Stimulated activated naive CD8-positive, alpha-beta T cell treated with anti-CD3 and anti-CD28 coated beads, Interleukin-15, Interleukin-2, amounts not matched to agents 100 U/mL and 50 U/mL, for 24 hours (primary cell): Measurements from ENCODE around the gene ING3.

Experiments
- ATAC-seq: fragments of 150-1000 bp; cut with Tn5 transposase; one replicate; pipeline ENCODE4 v1.10.0; 2021
- DNase-seq: peaks from one replicate; pipeline ENCODE4 v3.0.0; 2021

ING3 gene

GRCh38 chr7:120989257-120990220 lies 39.0 kb downstream of the ING3 start:
- ATAC-seq (no peak), DNase-seq (no peak)

- ATAC-seq = no peak
Measured at GRCh38 chr7:120990468-120991118, 40.0 kb downstream of the ING3 start.

GRCh38 chr7:120991161-120991560 lies 40.6 kb downstream of the ING3 start:
- no peak for ATAC-seq
- no peak for DNase-seq

More at GRCh38 chr7:120990468-120991118, 40.0 kb downstream of the ING3 start:
- no peak for DNase-seq

- no peak for ATAC-seq
- DNase-seq = no peak
Measured at GRCh38 chr7:120991581-120991980, 41.0 kb downstream of the ING3 start.

GRCh38 chr7:120992272-120992964 lies 41.8 kb downstream of the ING3 start:
- ATAC-seq = no peak
- no peak for DNase-seq

- ATAC-seq = no peak
- DNase-seq = no peak
Measured at GRCh38 chr7:120992965-120993494, 42.5 kb downstream of the ING3 start.

- ATAC-seq (no peak), DNase-seq (no peak)
Measured at GRCh38 chr7:120993553-120994191, 43.1 kb downstream of the ING3 start.

- ATAC-seq = no peak
- DNase-seq = no peak
Measured at GRCh38 chr7:120994512-120995410, 44.2 kb downstream of the ING3 start.

GRCh38 chr7:120995654-120996053 lies 45.1 kb downstream of the ING3 start:
- no peak for ATAC-seq
- no peak for DNase-seq

- DNase-seq (no peak), ATAC-seq (no peak)
Measured at GRCh38 chr7:120996333-120996987, 45.9 kb downstream of the ING3 start.

- no peak for DNase-seq
- ATAC-seq = no peak
Measured at GRCh38 chr7:120996988-120997345, 46.4 kb downstream of the ING3 start.

GRCh38 chr7:120997882-120998474 lies 47.4 kb downstream of the ING3 start:
- no peak for ATAC-seq
- DNase-seq = no peak

- DNase-seq (no peak), ATAC-seq (no peak)
Measured at GRCh38 chr7:120998520-120998919, 47.9 kb downstream of the ING3 start.

- no peak for ATAC-seq
- DNase-seq = no peak
Measured at GRCh38 chr7:120998996-120999565, 48.5 kb downstream of the ING3 start.

- no peak for DNase-seq
Measured at GRCh38 chr7:121000081-121000983, 49.8 kb downstream of the ING3 start.

GRCh38 chr7:121001234-121001906 lies 50.8 kb downstream of the ING3 start:
- no peak for ATAC-seq
- no peak for DNase-seq

More at GRCh38 chr7:121000081-121000983, 49.8 kb downstream of the ING3 start:
- ATAC-seq = no peak

GRCh38 chr7:121002048-121002756 lies 51.6 kb downstream of the ING3 start:
- DNase-seq = no peak
- no peak for ATAC-seq
